ENCODE data around the gene ZIC3. TPM values are rescaled to one million over a fixed set of nuclear protein-coding genes. Genes with fewer than 3 reads are reported as not detected.
"Not testable (repeated sequence)": the region's sequence is repeated elsewhere in the genome, so short reads cannot be mapped to it uniquely, and the experiment has no call there.

ZIC3 gene
- total and polyA plus RNA-seq, 10 of the 15 experiments (the other 5 are each of a cell fraction or from before 2014, with no cell fraction given), result 0.07 TPM; not detected in 9

- POLR2A ChIA-PET, result no interaction called here
- BruUV-seq (replicated peaks), result no TSS peak
- intact Hi-C loops (cut with micrococcal nuclease; ENCODE audit: unreplicated experiment) (no loop called here), in situ Hi-C loops (cut with MboI) (no loop called here)
- WGBS (ENCODE audit: insufficient coverage, insufficient replicate concordance, low lambda C conversion rate, missing lambda C conversion rate), result 47% methylated on average over 40 of the region's 41 CpGs
- Histone ChIP-seq H3K9me3 (replicated peaks; ENCODE audit: control insufficient read depth, insufficient read depth, low read length) (no peaks in the 10 kb centered on the region; the same call in 2 of the 3 replicates), H3K4me2 (ENCODE audit: control insufficient read depth, insufficient read depth) (no peak overlapping the region), H3K4me3 (no peak overlapping the region), H3K27me3 (replicated peaks in 1 of 2; ENCODE audit: control insufficient read depth in 2 of 2, insufficient read depth in 2 of 2, low read length in 1 of 2) (no peaks in the 10 kb centered on the region; a peak in 1 of 4 replicates), H3K4me1 (ENCODE audit: control insufficient read depth, insufficient read depth, low read length) (no peaks in the 10 kb centered on the region), H2AFZ (ENCODE audit: control insufficient read depth, low read depth, low read length) (no peak overlapping the region), H3K79me2 (ENCODE audit: control insufficient read depth, insufficient read depth, low read length) (no peaks in the 10 kb centered on the region), H3K9ac (ENCODE audit: control insufficient read depth, insufficient read depth, low read length) (no peak overlapping the region), H4K20me1 (ENCODE audit: control insufficient read depth, insufficient read depth) (no peaks in the 10 kb centered on the region), H3K36me3 (ENCODE audit: control insufficient read depth in 2 of 2, insufficient read depth in 2 of 2, low read length in 1 of 2) (no peaks in the 10 kb centered on the region), H3K27ac (ENCODE audit: control insufficient read depth, insufficient read depth) (no peak overlapping the region)
- ATAC-seq (no peak), DNase-seq (ENCODE audit: low read depth, low spot score) (no peak), FAIRE-seq (no peak)
- RAD21 ChIA-PET (ENCODE audit: unreplicated experiment), result no interaction called here
- CTCF ChIA-PET, result no interaction called here
- SMC1A ChIA-PET (ENCODE audit: uncharacterized antibody, unreplicated experiment), result no interaction called here
- TF ChIP-seq TAF1 (IDR thresholded peaks at IDR 0.05; ENCODE audit: borderline replicate concordance, low read depth, low read length), result no peak
- no peak for TF ChIP-seq PAX5 (IDR thresholded peaks at IDR 0.05; ENCODE audit: borderline replicate concordance, low read depth, low read length)
- TF ChIP-seq GATAD2B (conservative IDR thresholded peaks at IDR 0.05; ENCODE audit: low read depth), result no peak
- no peak for TF ChIP-seq POLR2A (IDR thresholded peaks at IDR 0.05; ENCODE audit: low read depth, low read length)
- no peak for TF ChIP-seq IRF5 (IDR thresholded peaks at IDR 0.05; ENCODE audit: borderline replicate concordance)
- no peak for TF ChIP-seq ZBTB40 (IDR thresholded peaks at IDR 0.05; ENCODE audit: borderline replicate concordance)
- no peak for TF ChIP-seq TCF12 (IDR thresholded peaks at IDR 0.05; ENCODE audit: low read depth, low read length)
These were observed 15.2 kb upstream of the ZIC3 start for GRCh38 chrX:137550665-137551261.

GRCh38 chrX:137552098-137552497, 13.8 kb upstream of the ZIC3 start:
- H3K9me3 ChIP-seq (replicated peaks; ENCODE audit: control insufficient read depth, insufficient read depth, low read length); H4K20me1 ChIP-seq (ENCODE audit: control insufficient read depth, insufficient read depth); CTCF ChIA-PET; H3K36me3 ChIP-seq (ENCODE audit: control insufficient read depth in 2 of 2, insufficient read depth in 2 of 2, low read length in 1 of 2); H2AFZ ChIP-seq (ENCODE audit: control insufficient read depth, low read depth, low read length); H3K4me1 ChIP-seq (ENCODE audit: control insufficient read depth, insufficient read depth, low read length); SMC1A ChIA-PET (ENCODE audit: uncharacterized antibody, unreplicated experiment); FAIRE-seq; H3K4me2 ChIP-seq (ENCODE audit: control insufficient read depth, insufficient read depth); POLR2A ChIA-PET; RAD21 ChIA-PET (ENCODE audit: unreplicated experiment); intact Hi-C loops (cut with micrococcal nuclease; ENCODE audit: unreplicated experiment); H3K79me2 ChIP-seq (ENCODE audit: control insufficient read depth, insufficient read depth, low read length); H3K4me3 ChIP-seq; BruUV-seq (replicated peaks); ATAC-seq; H3K27ac ChIP-seq (ENCODE audit: control insufficient read depth, insufficient read depth); in situ Hi-C loops (cut with MboI); H3K9ac ChIP-seq (ENCODE audit: control insufficient read depth, insufficient read depth, low read length); H3K27me3 ChIP-seq (replicated peaks in 1 of 2; ENCODE audit: control insufficient read depth in 2 of 2, insufficient read depth in 2 of 2, low read length in 1 of 2); DNase-seq (ENCODE audit: low read depth, low spot score): not testable (repeated sequence)
- 39% methylated on average over 4 of the region's 4 CpGs for WGBS (ENCODE audit: insufficient coverage, insufficient replicate concordance, low lambda C conversion rate, missing lambda C conversion rate)

Data from GM12878 (cell line).